ENCODE measurements around the gene ZFP57.

DNA sequence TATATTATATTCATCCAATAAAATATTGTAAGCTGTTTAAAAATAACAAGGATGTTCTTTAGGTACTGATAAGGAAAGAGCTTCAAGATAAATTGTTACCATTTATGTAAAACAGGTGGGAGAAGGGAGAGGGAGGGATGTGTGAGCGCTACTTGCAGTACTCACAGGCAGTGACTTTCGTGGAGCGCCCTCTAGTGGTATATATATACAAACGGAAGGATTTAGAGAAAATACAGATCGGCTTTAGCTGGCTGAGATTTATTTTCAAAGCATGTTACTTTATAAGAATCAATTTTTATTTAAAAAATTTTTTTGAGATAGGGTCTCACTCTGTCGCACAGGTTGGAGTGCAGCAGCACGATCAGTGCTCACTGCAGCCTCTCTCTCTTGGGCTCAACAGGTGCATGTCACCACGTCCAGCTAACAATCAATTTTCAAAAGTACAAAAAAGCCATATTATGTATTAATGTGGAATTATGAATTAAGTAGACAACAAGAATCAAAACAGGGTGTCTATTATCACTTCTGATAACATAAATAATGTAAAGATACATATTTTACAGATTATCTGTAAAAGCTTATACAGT, 27.4 kb downstream of the ZFP57 start:
- TF ChIP-seq POLR2AphosphoS5 (IDR thresholded peaks at IDR 0.05) (no peak), POLR2A (IDR thresholded peaks at IDR 0.05) (no peak)
- TF ChIP-seq, protein P1, sequence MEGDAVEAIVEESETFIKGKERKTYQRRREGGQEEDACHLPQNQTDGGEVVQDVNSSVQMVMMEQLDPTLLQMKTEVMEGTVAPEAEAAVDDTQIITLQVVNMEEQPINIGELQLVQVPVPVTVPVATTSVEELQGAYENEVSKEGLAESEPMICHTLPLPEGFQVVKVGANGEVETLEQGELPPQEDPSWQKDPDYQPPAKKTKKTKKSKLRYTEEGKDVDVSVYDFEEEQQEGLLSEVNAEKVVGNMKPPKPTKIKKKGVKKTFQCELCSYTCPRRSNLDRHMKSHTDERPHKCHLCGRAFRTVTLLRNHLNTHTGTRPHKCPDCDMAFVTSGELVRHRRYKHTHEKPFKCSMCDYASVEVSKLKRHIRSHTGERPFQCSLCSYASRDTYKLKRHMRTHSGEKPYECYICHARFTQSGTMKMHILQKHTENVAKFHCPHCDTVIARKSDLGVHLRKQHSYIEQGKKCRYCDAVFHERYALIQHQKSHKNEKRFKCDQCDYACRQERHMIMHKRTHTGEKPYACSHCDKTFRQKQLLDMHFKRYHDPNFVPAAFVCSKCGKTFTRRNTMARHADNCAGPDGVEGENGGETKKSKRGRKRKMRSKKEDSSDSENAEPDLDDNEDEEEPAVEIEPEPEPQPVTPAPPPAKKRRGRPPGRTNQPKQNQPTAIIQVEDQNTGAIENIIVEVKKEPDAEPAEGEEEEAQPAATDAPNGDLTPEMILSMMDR (IDR thresholded peaks at IDR 0.05): peak in 3 of 4 experiments; percentile 28 to 79 (median 47)
